Measurements from ENCODE around the gene BCL2L13.

BCL2L13 gene

GRCh38 chr22:17637490-17638181 is 921 bp upstream of the BCL2L13 start:
- TF ChIP-seq, protein P1, sequence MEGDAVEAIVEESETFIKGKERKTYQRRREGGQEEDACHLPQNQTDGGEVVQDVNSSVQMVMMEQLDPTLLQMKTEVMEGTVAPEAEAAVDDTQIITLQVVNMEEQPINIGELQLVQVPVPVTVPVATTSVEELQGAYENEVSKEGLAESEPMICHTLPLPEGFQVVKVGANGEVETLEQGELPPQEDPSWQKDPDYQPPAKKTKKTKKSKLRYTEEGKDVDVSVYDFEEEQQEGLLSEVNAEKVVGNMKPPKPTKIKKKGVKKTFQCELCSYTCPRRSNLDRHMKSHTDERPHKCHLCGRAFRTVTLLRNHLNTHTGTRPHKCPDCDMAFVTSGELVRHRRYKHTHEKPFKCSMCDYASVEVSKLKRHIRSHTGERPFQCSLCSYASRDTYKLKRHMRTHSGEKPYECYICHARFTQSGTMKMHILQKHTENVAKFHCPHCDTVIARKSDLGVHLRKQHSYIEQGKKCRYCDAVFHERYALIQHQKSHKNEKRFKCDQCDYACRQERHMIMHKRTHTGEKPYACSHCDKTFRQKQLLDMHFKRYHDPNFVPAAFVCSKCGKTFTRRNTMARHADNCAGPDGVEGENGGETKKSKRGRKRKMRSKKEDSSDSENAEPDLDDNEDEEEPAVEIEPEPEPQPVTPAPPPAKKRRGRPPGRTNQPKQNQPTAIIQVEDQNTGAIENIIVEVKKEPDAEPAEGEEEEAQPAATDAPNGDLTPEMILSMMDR (IDR thresholded peaks at IDR 0.05) = no peak

DNA sequence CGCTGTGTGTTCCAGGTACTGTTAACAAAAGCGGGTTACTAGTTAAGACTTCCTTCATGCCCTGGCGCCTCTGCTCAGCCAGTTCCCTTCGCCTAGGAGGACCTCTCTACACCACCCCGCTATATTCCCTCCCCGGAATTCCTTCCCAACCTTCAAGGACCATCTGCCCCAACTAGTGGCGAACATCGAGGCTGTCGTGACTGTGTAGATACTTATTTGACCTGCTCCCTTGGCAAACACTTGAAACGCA is 450 bp upstream of the BCL2L13 start:
- TF ChIP-seq, protein P1 (IDR thresholded peaks at IDR 0.05) = no peak

DNA sequence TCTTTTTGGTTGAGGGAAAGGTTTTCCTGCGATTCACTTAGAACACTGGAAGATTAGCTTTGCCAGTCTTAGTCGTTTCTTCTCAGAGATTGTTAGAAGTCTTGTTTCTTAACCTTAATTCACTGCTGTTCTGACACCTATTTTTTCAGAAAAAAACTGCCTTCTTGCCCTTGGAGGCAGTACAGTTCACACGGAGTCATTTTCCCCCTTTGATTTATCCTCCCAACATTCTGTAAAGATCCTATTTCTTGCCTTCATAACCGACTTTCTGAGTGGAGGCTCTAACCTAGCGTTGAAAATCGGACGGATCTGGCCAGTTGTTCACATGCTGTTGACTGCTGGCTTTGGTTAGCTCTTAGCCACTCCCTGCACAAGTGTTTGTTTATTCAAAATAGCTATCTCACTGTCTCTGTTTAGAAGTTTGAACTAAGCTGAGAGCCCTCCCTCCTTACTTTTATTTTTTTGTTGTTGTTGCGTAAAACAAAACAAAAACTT is 737 bp downstream of the BCL2L13 start:
- TF ChIP-seq, protein P1 (IDR thresholded peaks at IDR 0.05) = no peak

DNA sequence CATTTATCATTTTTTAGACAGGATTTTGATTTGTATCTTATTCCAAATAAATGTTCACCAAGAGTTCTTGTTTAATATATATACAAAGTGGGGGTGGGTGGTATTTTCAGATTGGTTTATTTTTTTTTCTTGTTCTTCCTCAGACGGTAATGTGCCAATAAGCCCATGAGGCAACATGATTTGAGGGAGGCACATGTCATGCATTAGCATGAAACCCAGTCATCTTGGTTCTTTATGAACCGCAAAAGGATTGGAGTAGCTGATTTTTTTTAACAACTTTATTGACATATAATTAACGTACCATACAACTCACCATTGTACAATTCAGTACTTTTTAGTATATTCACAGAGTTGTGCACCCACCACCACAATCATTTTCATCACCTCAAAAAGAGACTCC is 2.7 kb downstream of the BCL2L13 start:
- TF ChIP-seq, protein P1 (IDR thresholded peaks at IDR 0.05) = no peak

DNA sequence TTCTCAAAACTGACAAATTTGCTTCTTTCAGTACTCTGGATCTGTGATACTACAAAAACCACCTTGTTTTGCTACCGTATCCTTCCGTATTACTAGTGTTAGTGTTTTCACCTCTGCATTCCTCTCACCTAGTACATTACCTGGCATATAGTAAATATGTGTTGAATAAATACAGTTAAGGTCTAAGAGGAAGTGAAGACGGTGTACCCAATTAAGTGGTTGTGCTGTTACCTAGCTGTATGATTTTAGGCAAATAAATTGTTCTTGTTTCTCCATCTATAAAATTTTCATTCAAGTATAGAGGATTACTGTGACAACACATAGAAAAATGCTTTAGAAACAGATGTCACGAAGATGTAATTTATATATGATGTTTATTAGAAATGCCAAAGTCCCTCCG is 8.9 kb downstream of the BCL2L13 start:
- TF ChIP-seq, protein P1 (IDR thresholded peaks at IDR 0.05) = no peak

DNA sequence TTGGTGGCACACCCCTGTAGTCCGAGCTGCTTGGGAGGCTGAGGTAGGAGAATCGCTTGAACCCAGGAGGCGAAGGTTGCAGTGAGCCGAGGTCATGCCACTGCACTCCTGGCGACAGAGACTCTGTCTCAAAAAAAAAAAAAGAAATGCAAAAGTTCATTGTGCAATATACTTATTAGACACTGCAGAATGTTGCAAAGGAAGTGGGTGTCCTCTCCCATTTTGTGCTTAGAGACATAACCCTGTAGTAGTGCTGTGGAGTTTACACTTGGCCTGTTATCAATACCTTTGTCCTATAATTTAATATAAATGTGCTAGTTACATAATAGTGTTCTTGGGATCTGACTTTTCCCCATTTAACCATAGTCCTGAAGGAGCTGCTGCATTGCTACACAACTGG is 9.4 kb downstream of the BCL2L13 start:
- TF ChIP-seq, protein P1 (IDR thresholded peaks at IDR 0.05) = no peak

DNA sequence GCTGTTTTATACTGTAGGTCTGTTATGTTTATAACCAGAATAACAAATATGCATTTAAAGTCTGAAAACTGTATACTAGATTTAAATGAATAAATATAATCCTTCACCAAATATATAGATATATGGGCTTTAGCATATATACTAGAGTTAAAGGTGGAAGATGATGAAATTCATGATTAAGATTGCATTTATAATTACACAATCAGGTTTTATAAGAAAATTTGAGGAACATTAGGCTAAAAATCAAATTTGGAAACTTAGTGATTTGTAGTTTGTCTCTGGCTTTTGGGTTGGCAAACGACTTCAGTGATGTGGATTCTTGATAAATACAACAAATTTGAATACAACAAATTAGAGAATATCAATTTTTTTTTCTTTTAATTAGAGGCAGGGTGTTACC is 10.0 kb downstream of the BCL2L13 start:
- TF ChIP-seq, protein P1 (IDR thresholded peaks at IDR 0.05) = no peak

GRCh38 chr22:17655289-17655688 is 16.7 kb downstream of the BCL2L13 start:
- TF ChIP-seq, protein P1 (IDR thresholded peaks at IDR 0.05) = no peak

All from LNCAP (cell line).